GM18520 (cell line): ENCODE data around the gene PARP14.

Experiments
- ATAC-seq: cut with Tn5 transposase; IDR thresholded peaks from one replicate; pipeline ENCODE4 v1.9.1; 2021; ENCODE audit not compliant: unreplicated experiment

PARP14 gene

DNA sequence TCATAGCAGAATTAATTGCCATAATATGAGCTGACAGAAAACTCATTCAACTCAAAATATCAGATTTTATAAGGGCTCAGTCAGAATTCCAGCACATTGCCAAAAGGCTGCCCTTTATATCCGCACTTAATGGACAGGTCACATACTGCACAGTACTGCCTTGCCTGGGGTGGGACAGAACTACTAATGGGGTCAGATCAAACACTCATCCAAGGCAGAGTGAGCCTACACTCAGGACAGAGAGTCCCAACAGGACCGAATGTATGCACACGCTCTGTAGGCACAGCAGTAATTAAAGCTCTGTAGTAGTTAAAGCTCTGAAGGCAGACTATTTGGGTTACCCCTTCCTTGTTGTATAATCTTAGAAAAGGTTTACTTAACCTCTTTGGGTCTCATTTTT is 85.8 kb downstream of the PARP14 start:
- ATAC-seq = no peak

DNA sequence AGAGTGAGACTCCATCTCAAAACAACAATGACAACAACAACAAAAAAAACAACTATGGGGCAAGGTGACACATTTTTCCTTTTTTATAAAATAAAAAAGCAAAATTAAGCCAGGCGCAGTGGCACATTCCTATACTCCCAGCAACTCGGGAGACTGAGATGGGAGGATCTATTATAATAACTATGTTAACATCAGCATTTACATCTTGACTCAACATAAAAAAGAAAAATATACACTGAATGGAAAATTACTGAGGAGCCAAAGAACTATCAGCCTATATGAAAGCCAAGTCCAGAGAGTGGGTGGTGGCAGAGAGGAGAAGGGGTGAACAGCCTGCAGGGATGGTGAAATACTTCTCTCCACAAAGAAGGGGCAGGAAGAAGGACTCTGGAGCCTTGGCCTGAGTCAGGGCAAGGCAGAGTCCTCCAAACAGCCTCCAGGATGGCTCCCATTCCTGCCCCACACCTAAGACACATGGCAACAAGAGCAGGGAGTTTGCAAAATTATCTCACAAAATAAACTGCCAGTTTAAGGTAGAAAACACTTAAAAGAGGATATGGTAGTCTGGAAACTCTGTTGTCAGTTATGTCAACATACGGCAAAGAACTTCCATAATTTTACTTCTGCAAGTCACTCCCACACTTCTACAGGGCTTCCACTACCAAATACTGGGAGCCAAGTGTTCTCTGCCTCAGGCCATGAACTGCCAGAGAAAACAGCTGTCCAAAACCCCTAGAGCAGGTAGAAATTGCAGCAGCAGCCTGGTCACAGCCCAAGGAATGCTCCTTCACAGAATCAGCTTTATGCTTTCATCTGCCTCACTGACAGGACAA is 87.1 kb downstream of the PARP14 start:
- no peak for ATAC-seq

DNA sequence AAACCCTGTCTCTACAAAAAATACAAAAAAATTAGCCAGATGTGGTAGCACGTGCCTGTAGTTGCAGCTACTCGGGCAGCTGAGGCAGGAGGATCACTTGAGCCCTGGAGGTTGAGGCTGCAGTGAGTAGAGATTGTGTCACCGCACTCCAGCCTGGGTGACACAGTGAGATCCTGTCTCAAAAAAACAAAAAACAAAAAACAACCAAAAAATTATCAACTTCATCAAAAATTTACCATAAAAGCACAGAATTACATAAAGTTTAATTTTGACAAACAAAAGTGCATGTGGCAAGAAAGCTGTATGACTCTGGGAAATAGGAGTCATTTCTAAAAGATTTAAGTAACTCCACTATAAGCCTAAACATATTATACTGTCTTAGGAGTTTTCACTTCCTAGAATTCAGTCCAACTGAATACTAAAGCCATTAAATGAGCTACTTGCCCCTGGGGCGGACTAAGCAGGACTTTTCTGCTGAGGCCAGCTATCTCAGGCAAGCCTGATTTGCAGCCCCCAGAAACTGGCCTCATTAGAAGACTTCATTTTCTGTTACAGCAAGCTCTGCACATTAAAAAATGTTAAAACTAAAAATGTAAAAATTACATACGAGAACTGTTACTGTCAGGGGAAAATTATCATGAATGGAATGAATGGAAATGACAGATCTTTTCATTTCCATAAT is 90.0 kb downstream of the PARP14 start:
- ATAC-seq = no peak

DNA sequence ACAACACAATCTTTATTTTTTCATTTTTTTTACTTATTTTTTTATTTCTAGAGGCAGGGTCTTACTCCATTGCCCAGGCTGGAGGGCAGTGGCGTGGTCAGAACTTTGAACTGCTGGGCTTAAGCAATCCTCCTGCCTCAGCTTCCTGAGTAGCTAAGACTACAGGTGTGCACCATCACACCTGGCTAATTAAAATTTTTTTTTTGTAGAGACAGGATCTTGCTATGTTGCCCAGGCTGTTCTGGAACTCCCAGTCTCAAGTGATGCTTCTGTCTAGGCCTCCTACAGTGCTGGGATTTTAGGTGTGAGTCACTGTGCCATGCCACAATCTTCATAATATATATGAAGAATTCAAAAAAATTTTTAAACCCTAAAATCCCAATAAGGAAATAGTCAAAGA is 92.2 kb downstream of the PARP14 start:
- no peak for ATAC-seq

DNA sequence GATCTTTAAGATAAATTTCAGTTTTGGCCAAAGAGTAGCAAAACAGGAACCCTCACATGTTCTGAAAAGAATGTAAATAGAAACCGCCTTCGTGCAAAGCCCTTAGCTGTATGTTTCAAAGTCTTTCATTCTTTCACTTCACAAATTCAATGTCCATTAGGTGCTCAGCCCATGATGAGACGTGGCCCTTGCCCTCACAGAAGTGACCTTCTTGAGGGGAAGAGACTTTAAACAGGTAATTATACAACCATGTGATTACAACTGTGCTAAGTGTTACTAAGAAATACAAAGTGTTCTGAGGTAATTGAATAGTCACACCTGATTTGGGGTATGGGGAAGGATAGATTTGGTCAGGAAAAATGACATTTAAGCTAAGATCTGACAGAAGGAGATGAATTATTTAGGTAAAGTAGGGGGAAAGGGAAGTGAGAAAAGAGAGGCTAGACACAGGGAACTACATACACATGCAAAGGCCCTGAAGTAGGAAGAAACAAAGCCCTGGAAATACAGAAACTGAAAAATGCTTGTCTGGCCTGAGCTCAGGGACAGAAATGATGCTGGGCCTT is 93.4 kb downstream of the PARP14 start:
- ATAC-seq = no peak

DNA sequence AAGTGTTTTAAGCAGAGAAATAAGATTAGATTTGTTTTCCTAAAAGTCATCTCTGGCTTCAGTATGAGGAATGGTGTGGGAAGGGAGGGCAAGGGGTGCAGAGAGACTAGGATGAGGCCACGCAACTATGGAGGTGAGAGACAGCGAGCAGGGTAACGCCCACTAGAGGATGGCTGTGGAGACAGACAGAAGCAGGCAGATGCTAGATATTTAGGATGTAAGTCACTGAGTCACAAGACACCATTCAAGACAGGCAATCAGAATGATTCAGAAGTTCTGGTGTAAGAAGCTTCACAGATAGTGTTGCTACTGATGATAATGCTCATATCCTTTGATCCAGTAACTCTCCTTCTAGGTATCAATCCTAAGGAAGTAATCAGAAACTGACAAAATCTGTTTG is 93.9 kb downstream of the PARP14 start:
- ATAC-seq = no peak

DNA sequence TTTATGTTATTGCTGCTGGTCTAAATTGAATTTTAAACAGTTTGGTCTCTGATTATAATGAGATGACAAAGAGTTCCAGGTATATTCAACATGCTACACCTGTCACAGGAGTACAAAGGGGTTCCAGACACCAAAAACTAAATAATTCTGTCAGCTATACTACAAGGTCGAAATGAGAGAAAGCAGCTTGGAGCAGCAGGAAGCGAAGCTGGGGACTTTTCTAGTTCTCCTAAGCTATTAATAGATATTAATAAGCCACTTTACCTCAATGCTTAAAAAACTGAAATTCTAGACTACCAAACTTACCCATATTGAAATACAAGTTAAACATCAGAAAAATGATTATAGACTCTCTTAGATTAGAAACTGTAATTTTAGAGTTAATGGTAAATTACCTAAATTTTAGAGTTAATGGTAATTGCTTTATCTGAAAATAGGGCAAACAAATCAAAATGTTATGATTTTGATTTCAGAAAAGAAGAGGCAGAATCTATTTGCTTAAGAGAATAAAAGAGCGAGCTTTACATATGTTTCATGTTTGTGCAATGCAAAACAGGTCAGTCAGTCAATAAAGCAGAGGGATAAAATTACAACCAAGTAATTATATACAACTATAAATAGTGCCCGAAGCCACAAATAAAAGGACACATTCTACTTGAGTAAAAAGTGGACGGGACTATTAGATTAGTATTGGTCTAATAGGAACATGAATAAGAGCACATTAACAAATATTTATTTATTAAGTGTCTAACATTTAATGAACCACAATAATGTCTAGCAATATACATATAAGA is 96.2 kb downstream of the PARP14 start:
- no peak for ATAC-seq

DNA sequence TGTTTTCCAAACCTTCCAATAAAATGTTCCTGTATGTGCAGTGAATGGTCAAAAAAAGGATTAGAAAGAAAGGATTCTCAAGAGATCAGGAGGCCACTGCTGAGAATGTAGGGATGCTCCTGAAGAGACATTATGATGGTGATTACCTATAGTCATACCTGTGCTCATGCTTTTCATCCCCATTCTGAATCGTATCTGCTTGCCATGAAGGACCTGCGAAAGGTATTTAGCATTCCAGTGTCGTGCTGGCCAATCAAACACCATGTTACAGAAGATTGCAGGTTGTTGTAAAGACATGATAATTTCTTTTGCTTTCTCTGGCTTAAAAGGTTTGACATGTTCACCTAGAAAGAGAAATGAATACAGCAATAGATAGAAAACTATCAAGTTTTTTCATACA is 96.9 kb downstream of the PARP14 start:
- ATAC-seq = no peak
